ENCODE data around the gene SLC39A7. TPM values are rescaled to one million over a fixed set of nuclear protein-coding genes. Genes with fewer than 3 reads are reported as not detected.

Gene SLC39A7
- total RNA-seq, 1 experiment from 2014 or later: 130 TPM

DNA sequence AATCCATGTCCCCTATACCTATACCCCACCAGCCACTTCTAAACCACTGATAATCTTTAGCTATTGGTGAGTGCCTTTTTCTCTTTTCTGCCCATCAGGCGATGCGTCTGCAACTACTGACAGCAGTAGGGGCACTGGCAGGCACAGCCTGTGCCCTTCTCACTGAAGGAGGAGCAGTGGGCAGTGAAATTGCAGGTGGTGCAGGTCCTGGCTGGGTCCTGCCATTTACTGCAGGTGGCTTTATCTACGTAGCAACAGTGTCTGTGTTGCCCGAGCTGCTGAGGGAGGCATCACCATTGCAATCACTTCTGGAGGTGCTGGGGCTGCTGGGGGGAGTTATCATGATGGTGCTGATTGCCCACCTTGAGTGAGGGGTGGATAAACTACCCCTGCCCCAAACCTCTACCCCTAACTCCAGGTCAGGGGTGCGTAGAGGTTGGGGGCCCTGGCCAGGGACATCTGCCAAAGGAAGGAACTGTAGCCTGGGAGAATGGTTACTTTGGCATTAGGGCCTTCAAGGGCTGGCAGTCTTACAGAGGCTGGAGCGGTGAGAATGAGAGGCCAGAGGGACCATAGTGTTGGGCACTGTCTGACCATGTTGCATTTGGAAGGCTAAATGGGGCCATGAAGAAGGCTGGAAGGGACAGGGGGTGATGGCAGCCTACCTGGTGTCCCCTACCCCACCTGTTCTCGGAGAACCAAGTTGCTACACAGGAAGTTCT is 2.9 kb downstream of the SLC39A7 start:
- H4K20me1 ChIP-seq (ENCODE audit: insufficient read depth): no peaks in the 10 kb centered on the region
- H3K9me2 ChIP-seq (ENCODE audit: insufficient read depth): no peaks in the 10 kb centered on the region
- ChIA-PET CTCF (no interaction called here), RAD21 (ENCODE audit: low non-redundant PET in 1 of 2, low total read pairs in 2 of 2, uncharacterized antibody in 2 of 2, unreplicated experiment in 2 of 2) (no interaction called here), POLR2A (no interaction called here)
- peaks cover 53% of the 10 kb centered on the region for H3K79me2 ChIP-seq (ENCODE audit: insufficient read depth, low read length)
- peaks cover 14 to 27% of the 10 kb centered on the region in 2 experiments; a peak in 3 of 4 replicates for H3K36me3 ChIP-seq (ENCODE audit: control insufficient read depth in 1 of 2, insufficient read depth in 2 of 2, low read length in 2 of 2)
- no peak for DNase-seq (ENCODE audit: low read depth, low spot score)
- no peak overlapping the region for H3K4me3 ChIP-seq (replicated peaks in 1 of 2; ENCODE audit: low read depth in 1 of 2, low read length in 2 of 2)
- no peak overlapping the region for H2AFZ ChIP-seq (ENCODE audit: low read depth, low read length, poor library complexity, severe bottlenecking)
- H3K27ac ChIP-seq (ENCODE audit: low read depth, low read length): peak overlapping the region; percentile 95
- H3K27me3 ChIP-seq (ENCODE audit: insufficient read depth, low read length): no peaks in the 10 kb centered on the region
- H3K9me3 ChIP-seq (ENCODE audit: control insufficient read depth in 1 of 2, insufficient read depth in 1 of 2, low read depth in 1 of 2, low read length in 2 of 2): no peaks in the 10 kb centered on the region
- ATAC-seq: no peak
- peak overlapping the region; percentile 96 for H3K9ac ChIP-seq (ENCODE audit: low read length)
- intact Hi-C loops (cut with micrococcal nuclease): loop anchor here (2.0 to 10.0 kb wide), 2 partner anchors 45 to 211 kb away; partner anchors contain the start of genes CUTA and PHF1
- H3K4me1 ChIP-seq (ENCODE audit: control insufficient read depth in 1 of 2, insufficient read depth in 2 of 2, low read length in 2 of 2): peaks cover 41 to 68% of the 10 kb centered on the region in 2 experiments
- BruUV-seq (replicated peaks): no TSS peak
- TF ChIP-seq POLR2A (IDR thresholded peaks at IDR 0.05; ENCODE audit: borderline replicate concordance, extremely low read depth, insufficient read depth, insufficient read length) (no peak), EZH2phosphoT487 (IDR thresholded peaks at IDR 0.05; ENCODE audit: borderline replicate concordance) (no peak), ATF3 (IDR thresholded peaks at IDR 0.05) (no peak), SP1 (IDR thresholded peaks at IDR 0.05; ENCODE audit: low read depth) (no peak), POLR2AphosphoS5 (IDR thresholded peaks at IDR 0.05; ENCODE audit: low read depth, low read length) (no peak), CBX3 (IDR thresholded peaks at IDR 0.05; ENCODE audit: low read depth) (no peak), TCF7L2 (IDR thresholded peaks at IDR 0.05; ENCODE audit: borderline replicate concordance, extremely low read depth, insufficient read depth, insufficient read length) (no peak)
- peak overlapping the region; percentile 97 for H3K4me2 ChIP-seq (ENCODE audit: low read length)

DNA sequence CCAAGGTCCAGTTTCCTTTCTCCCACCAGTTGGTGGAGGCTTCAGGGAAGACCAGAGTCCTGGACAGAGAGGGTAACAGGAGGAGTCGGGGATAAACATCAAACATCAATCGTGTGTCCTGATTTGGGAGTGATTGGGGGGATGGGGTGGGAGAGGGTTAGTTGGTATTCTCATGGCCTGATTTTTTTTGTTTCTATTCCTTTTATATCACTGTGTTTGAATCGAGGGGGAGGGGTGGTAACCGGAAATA is 3.4 kb downstream of the SLC39A7 start:
- intact Hi-C loops (cut with micrococcal nuclease): loop anchor here (2.0 to 10.0 kb wide), 2 partner anchors 45 to 211 kb away; partner anchors contain the start of genes CUTA and PHF1
- TF ChIP-seq TCF7L2 (IDR thresholded peaks at IDR 0.05; ENCODE audit: borderline replicate concordance, extremely low read depth, insufficient read depth, insufficient read length) (no peak), EZH2 (IDR thresholded peaks at IDR 0.05) (no peak), MAX (IDR thresholded peaks at IDR 0.05) (no peak), YY1 (IDR thresholded peaks at IDR 0.05; ENCODE audit: extremely low read depth, insufficient replicate concordance, low read depth, low read length) (no peak), ATF3 (IDR thresholded peaks at IDR 0.05) (no peak), EZH2phosphoT487 (IDR thresholded peaks at IDR 0.05; ENCODE audit: borderline replicate concordance) (no peak), POLR2AphosphoS5 (IDR thresholded peaks at IDR 0.05; ENCODE audit: low read depth, low read length) (no peak), ZBTB33 (IDR thresholded peaks at IDR 0.05; ENCODE audit: extremely low read depth, insufficient replicate concordance, low read length) (no peak), ZFX (IDR thresholded peaks at IDR 0.05) (no peak)
- TF ChIP-seq, protein P1, sequence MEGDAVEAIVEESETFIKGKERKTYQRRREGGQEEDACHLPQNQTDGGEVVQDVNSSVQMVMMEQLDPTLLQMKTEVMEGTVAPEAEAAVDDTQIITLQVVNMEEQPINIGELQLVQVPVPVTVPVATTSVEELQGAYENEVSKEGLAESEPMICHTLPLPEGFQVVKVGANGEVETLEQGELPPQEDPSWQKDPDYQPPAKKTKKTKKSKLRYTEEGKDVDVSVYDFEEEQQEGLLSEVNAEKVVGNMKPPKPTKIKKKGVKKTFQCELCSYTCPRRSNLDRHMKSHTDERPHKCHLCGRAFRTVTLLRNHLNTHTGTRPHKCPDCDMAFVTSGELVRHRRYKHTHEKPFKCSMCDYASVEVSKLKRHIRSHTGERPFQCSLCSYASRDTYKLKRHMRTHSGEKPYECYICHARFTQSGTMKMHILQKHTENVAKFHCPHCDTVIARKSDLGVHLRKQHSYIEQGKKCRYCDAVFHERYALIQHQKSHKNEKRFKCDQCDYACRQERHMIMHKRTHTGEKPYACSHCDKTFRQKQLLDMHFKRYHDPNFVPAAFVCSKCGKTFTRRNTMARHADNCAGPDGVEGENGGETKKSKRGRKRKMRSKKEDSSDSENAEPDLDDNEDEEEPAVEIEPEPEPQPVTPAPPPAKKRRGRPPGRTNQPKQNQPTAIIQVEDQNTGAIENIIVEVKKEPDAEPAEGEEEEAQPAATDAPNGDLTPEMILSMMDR (IDR thresholded peaks at IDR 0.05 in 2 of 3, conservative IDR thresholded peaks at IDR 0.05 in 1 of 3; ENCODE audit: borderline replicate concordance in 1 of 3, insufficient read depth in 1 of 3, low read depth in 2 of 3, low read length in 2 of 3): no peak

More for the DNA sequence above, 3.4 kb downstream of the SLC39A7 start:
- H3K27me3 ChIP-seq (ENCODE audit: insufficient read depth, low read length): no peaks in the 10 kb centered on the region
- peaks cover 54% of the 10 kb centered on the region for H3K79me2 ChIP-seq (ENCODE audit: insufficient read depth, low read length)
- ChIA-PET RAD21 (ENCODE audit: low non-redundant PET in 1 of 2, low total read pairs in 2 of 2, uncharacterized antibody in 2 of 2, unreplicated experiment in 2 of 2) (no interaction called here), POLR2A (no interaction called here), CTCF (interaction anchor here (0.9 to 2.0 kb wide), 2 partner anchors 44 to 45 kb away, joined by 3 to 10 read pairs; no protein-coding TSS in a partner anchor)
- peaks cover 14 to 27% of the 10 kb centered on the region in 2 experiments; a peak in 3 of 4 replicates for H3K36me3 ChIP-seq (ENCODE audit: control insufficient read depth in 1 of 2, insufficient read depth in 2 of 2, low read length in 2 of 2)
- peak overlapping the region; percentile 97 for H3K4me2 ChIP-seq (ENCODE audit: low read length)
- no peak for DNase-seq (ENCODE audit: low read depth, low spot score)
- H3K9me3 ChIP-seq (ENCODE audit: control insufficient read depth in 1 of 2, insufficient read depth in 1 of 2, low read depth in 1 of 2, low read length in 2 of 2): no peaks in the 10 kb centered on the region
- peak overlapping the region; percentile 95 for H3K27ac ChIP-seq (ENCODE audit: low read depth, low read length)
- H3K4me3 ChIP-seq (replicated peaks in 1 of 2; ENCODE audit: low read depth in 1 of 2, low read length in 2 of 2): peak overlapping the region in 1 of 2 experiments; percentile 95; a peak in 2 of 4 replicates
- no peaks in the 10 kb centered on the region for H3K9me2 ChIP-seq (ENCODE audit: insufficient read depth)
- H3K9ac ChIP-seq (ENCODE audit: low read length): peak overlapping the region; percentile 96
- H4K20me1 ChIP-seq (ENCODE audit: insufficient read depth): no peaks in the 10 kb centered on the region
- no peak overlapping the region for H2AFZ ChIP-seq (ENCODE audit: low read depth, low read length, poor library complexity, severe bottlenecking)
- BruUV-seq (replicated peaks): no TSS peak
- H3K4me1 ChIP-seq (ENCODE audit: control insufficient read depth in 1 of 2, insufficient read depth in 2 of 2, low read length in 2 of 2): peaks cover 39 to 68% of the 10 kb centered on the region in 2 experiments
- no peak for ATAC-seq
